ENCODE data around the gene HCFC1R1. TPM values are rescaled to one million over a fixed set of nuclear protein-coding genes. Genes with fewer than 3 reads are reported as not detected.

HCFC1R1 gene
- total RNA-seq, 1 donor from 2014 or later: 10.2 TPM

DNA sequence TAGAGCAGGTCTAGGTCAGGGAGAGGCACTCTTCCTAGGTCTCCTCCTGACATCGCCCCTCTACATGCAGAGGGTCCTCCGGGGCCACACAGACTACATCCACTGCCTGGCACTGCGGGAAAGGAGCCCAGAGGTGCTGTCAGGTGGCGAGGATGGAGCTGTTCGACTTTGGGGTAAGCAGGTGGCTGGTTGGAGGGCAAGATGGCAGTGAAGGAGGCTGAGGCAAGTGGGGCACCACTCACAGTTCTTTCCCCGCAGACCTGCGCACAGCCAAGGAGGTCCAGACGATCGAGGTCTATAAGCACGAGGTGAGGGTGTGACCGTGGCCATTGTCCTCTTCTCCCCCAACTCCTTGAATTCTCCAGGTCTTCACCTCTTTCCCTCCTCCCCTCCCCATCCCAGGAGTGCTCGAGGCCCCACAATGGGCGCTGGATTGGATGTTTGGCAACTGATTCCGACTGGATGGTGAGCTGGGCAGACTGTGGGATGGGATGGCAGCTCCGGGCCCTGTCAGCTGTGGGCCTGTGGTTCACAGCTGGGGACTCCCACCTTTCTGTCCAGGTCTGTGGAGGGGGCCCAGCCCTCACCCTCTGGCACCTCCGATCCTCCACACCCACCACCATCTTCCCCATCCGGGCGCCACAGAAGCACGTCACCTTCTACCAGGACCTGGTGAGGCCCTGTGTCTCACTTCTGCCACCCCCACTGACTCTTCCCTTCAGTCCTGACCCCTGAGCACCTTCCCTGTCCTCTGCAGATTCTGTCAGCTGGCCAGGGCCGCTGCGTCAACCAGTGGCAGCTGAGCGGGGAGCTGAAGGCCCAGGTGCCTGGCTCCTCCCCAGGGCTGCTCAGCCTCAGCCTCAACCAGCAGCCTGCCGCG is 3.1 kb upstream of the HCFC1R1 start:
- Histone ChIP-seq H3K36me3 (ENCODE audit: control insufficient read depth, insufficient read depth, low read length) (peaks cover 4% of the 10 kb centered on the region), H3K4me3 (ENCODE audit: low read depth, low read length) (no peak overlapping the region), H3K27me3 (ENCODE audit: control insufficient read depth, insufficient read depth, low read length) (peaks cover 33% of the 10 kb centered on the region)
- TF ChIP-seq, protein P1, sequence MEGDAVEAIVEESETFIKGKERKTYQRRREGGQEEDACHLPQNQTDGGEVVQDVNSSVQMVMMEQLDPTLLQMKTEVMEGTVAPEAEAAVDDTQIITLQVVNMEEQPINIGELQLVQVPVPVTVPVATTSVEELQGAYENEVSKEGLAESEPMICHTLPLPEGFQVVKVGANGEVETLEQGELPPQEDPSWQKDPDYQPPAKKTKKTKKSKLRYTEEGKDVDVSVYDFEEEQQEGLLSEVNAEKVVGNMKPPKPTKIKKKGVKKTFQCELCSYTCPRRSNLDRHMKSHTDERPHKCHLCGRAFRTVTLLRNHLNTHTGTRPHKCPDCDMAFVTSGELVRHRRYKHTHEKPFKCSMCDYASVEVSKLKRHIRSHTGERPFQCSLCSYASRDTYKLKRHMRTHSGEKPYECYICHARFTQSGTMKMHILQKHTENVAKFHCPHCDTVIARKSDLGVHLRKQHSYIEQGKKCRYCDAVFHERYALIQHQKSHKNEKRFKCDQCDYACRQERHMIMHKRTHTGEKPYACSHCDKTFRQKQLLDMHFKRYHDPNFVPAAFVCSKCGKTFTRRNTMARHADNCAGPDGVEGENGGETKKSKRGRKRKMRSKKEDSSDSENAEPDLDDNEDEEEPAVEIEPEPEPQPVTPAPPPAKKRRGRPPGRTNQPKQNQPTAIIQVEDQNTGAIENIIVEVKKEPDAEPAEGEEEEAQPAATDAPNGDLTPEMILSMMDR (IDR thresholded peaks at IDR 0.05; ENCODE audit: insufficient read depth, low read length, poor library complexity, severe bottlenecking): no peak
- no peak for DNase-seq (ENCODE audit: low read depth)

DNA sequence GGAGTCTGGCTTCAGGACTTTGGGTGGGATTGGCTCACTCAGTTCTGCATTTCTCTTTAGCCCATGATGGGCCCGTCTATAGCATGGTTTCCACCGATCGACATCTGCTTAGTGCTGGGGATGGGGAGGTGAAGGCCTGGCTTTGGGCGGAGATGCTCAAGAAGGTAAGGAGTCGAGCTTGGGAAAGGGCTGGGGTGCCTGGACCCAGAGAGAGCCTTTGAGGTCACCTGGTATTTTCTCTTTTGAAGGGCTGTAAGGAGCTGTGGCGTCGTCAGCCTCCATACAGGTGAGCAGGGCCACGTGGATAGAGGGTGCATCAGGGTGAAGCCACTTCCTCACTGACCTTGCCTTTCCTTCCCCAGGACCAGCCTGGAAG is 2.2 kb upstream of the HCFC1R1 start:
- H3K36me3 ChIP-seq (ENCODE audit: control insufficient read depth, insufficient read depth, low read length): peaks cover 4% of the 10 kb centered on the region
- H3K4me3 ChIP-seq (ENCODE audit: low read depth, low read length): no peak overlapping the region
- peaks cover 27% of the 10 kb centered on the region for H3K27me3 ChIP-seq (ENCODE audit: control insufficient read depth, insufficient read depth, low read length)
- TF ChIP-seq, protein P1 (IDR thresholded peaks at IDR 0.05; ENCODE audit: insufficient read depth, low read length, poor library complexity, severe bottlenecking): no peak
- DNase-seq (ENCODE audit: low read depth): no peak

DNA sequence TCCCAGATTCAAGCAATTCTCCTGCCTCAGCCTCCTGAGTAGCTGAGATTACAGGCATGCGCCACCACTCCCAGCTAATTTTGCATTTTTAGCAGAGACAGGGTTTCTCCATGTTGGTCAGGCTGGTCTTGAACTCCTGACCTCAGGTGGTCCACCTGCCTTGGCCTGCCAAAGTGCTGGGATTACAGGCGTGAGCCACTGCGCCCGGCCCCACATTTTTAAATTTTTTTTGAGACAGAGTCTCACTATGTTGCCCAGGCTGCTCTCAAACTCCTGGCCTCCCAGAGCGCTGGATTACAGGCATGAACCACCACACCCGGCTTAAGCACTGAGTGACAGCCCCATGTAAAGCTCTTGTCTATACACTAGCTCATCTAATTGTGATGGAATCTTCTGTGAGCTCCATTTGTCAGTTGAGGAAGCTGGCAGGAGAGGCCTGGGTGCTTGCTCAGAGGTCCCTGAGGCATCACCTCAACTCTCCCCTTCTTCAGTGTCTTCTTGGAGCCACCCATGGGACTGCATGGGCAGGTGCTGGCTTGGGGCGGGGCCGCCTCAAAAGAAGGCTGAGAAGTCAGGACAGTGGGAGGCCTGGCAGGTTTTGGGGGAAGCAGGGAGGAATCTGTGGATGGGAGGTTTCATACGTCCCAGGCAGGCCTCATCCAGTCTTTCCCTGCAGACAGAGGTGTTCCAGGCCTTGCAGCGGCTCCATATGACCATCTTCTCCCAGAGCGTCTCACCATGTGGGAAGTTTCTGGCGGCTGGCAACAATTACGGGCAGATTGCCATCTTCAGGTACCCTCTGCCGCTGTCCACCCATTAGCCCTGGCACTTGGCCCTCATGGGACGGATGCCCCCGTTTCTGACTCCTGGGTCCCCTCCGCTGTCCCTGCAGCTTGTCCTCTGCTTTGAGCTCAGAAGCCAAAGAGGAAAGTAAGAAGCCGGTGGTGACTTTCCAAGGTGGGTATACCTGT is 1.6 kb upstream of the HCFC1R1 start:
- no peak overlapping the region for H3K4me3 ChIP-seq (ENCODE audit: low read depth, low read length)
- DNase-seq (ENCODE audit: low read depth): no peak
- H3K27me3 ChIP-seq (ENCODE audit: control insufficient read depth, insufficient read depth, low read length): peaks cover 20% of the 10 kb centered on the region
- TF ChIP-seq, protein P1 (IDR thresholded peaks at IDR 0.05; ENCODE audit: insufficient read depth, low read length, poor library complexity, severe bottlenecking): no peak
- H3K36me3 ChIP-seq (ENCODE audit: control insufficient read depth, insufficient read depth, low read length): peaks cover 4% of the 10 kb centered on the region

DNA sequence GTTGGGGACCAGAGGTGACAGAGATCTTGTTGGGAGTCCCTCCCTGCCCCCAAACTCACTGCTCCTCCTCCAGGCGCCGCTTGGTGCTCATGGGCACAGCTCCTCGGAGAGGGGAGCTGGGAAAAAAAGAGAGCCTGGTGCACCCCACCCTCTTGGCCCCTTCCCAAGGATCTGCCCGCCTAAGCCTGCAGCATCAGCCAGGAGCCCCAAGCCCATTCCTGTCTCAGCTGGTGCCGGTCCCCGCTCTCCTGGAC is 400 bp downstream of the HCFC1R1 start:
- peak overlapping the region; percentile 60 for H3K4me3 ChIP-seq (ENCODE audit: low read depth, low read length)
- peaks cover under 1% of the 10 kb centered on the region for H3K27me3 ChIP-seq (ENCODE audit: control insufficient read depth, insufficient read depth, low read length)
- DNase-seq (ENCODE audit: low read depth): no peak
- peaks cover 4% of the 10 kb centered on the region for H3K36me3 ChIP-seq (ENCODE audit: control insufficient read depth, insufficient read depth, low read length)
- TF ChIP-seq, protein P1 (IDR thresholded peaks at IDR 0.05; ENCODE audit: insufficient read depth, low read length, poor library complexity, severe bottlenecking): no peak

DNA sequence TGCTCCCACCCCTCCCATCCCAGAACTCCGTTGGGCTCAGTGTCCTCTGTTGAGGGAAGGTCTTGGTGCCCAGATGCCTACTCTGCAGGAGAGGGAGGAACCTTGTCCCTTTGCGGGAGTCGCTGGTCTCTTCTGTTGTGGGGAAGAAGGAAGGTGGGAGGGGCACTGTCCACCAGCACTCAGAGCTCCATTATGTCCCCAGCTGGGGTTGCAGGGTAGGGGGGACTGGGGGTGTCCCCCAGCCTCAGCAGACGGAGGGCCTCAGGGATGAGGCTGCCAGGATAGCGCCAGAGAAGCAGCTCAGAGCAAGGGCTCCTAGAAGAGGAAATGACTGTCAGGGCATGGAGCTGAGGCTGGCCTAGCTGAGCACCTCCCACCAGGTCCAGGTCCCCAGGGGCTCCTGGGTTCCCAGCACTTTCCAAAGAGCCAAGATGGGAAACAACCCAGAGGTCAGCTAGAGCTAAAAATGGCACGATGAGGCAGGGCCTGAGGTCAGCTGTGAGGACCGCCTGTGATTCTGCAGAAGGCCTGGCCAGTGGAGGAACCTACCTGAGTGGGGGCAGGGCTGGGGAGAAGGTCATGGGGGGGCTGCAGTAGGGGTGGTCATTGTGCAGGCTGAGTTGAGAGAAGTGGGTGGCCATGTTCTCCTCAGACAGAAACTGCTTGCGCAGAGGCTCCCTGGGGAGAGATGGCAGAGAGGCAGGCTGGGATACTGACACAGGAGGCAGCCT is 893 bp downstream of the HCFC1R1 start:
- Histone ChIP-seq H3K27me3 (ENCODE audit: control insufficient read depth, insufficient read depth, low read length) (no peaks in the 10 kb centered on the region), H3K4me3 (ENCODE audit: low read depth, low read length) (peak overlapping the region; percentile 60), H3K36me3 (ENCODE audit: control insufficient read depth, insufficient read depth, low read length) (peaks cover 4% of the 10 kb centered on the region)
- DNase-seq (ENCODE audit: low read depth): no peak
- TF ChIP-seq, protein P1 (IDR thresholded peaks at IDR 0.05; ENCODE audit: insufficient read depth, low read length, poor library complexity, severe bottlenecking): no peak
